Measurements from ENCODE around the gene CYP26A1. TPM values are rescaled to one million over a fixed set of nuclear protein-coding genes. Genes with fewer than 3 reads are reported as not detected.

Gene CYP26A1
- total RNA-seq, 1 donor from 2014 or later: not detected

DNA sequence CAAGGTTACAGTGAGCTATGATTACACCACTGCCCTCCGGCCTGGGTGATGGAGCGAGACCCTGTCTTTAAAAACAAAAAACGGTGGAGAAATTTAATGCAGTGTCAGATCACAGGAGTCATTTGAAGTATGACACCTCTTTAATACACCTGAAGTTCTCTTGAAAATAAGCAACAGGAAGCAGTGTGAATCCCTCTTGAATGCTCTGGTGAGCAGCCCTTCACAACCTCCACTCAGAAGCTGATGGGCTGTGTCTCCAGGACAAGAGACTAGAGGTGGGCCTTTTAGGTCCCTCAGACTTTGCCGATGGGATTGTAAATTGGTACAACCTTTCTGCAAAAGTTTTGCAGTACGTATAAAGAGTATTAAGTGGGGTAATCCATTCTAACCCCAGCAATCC lies 50.1 kb downstream of the CYP26A1 start:
- DNase-seq: no peak

DNA sequence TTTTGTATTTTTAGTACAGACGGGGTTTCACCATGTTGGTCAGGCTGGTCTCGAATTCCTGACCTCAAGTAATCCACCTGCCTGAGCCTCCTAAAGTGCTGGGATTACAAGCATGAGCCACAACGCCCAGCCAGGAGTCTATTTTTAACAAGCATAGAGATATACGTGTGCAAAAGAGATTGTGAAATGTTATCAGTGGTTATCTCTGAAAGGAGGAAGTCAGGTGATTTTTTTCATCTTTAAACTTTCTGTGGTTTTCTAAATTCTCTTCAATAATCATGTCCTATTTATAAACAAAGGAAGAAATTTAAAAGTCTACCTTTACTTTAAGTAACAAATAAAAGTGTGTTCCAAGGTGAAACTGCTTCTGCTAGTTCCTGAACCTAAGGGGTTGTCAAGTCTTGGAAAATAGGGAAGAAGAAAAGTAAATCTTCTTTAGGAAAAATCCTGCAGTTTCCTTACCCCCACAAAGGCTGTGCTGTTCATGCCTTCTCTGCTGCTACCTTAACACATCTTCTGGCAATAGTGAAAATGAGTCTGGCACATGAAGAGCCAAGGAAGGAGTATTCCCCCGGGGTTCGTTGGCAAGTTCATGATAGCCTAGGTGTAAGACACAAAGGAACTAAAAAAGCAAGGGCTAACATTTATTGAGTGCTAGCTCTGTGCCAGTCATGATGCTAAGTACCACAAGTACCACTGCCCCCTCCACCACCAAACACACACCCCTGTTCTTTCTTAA lies 51.1 kb downstream of the CYP26A1 start:
- DNase-seq: no peak

DNA sequence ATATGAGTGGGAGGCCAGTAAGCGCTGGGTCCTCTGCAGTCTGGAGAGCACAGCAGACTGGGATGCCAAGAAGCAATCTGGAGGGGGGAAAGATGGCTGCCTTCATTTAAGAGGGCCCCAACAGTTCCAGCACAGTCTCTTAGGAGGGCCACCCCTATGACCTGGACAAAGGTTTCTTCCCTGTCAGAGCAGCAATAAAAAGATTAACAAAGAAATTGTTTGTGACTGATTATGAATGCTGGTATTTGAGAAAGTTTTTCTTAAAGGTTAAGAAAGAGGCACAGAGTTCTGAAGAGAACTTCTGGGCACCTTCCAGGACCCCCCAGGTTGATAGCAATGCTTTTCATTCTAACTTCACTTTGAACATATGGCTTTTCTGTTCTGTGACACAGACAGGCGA lies 52.3 kb downstream of the CYP26A1 start:
- DNase-seq: no peak

DNA sequence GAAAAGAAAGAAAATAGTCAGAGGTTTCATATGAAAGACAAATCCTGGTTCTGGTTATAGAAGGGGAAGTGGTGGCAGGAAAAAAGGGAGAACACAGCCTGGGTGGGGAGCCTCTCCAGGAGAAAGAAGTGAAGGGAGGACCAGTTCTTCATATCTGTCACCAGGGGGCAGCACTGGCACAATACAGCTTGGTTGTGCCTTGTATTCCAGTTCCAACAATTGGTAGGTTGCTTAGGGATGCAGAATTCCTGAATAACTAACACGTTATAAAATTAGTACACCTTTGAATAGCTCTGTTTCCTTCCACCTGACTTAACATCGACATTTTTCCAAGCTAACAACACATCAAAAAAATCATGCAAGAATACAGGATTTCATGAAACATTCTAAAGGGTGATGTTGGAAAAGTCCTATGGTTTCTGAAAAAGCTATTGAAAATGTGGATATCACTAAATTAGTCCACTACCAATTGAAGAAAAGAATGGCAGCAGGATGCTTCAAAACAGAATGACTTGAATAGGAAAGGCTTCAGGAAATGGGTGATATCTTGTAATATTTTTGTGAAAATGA lies 52.9 kb downstream of the CYP26A1 start:
- DNase-seq: no peak

Other genes with a start within 250 kb of the CYP26A1 start
- 21.9 TPM for gene EXOC6, start 225.4 kb upstream of the CYP26A1 start, total RNA-seq
- not detected for gene CYP26C1, start 13.1 kb upstream of the CYP26A1 start, total RNA-seq